ENCODE measurements around the gene DIP2C.
"Not testable (repeated sequence)": the region's sequence is repeated elsewhere in the genome, so short reads cannot be mapped to it uniquely, and the experiment has no call there.

DIP2C gene

GRCh38 chr10:585502-585901 is 104.0 kb downstream of the DIP2C start:
- no peaks in the 10 kb centered on the region for H3K27me3 ChIP-seq (ENCODE audit: control insufficient read depth, insufficient read depth, low read length)
- H3K9ac ChIP-seq (ENCODE audit: low read depth, low read length): no peak overlapping the region
- H3K9me3 ChIP-seq (replicated peaks; ENCODE audit: low read length): no peaks in the 10 kb centered on the region
- no peaks in the 10 kb centered on the region for H3K36me3 ChIP-seq (ENCODE audit: insufficient read depth, low read length)
- peaks cover 25% of the 10 kb centered on the region for H3K4me1 ChIP-seq (ENCODE audit: control insufficient read depth, insufficient read depth, low read length)
- no peak overlapping the region for H3K4me2 ChIP-seq (ENCODE audit: low read length)
- no peak overlapping the region for H3K4me3 ChIP-seq (ENCODE audit: low read length)

GRCh38 chr10:584497-585290 is 104.8 kb downstream of the DIP2C start:
- peaks cover 30% of the 10 kb centered on the region for H3K4me1 ChIP-seq (ENCODE audit: control insufficient read depth, insufficient read depth, low read length)
- not testable (repeated sequence) for H3K36me3 ChIP-seq (ENCODE audit: insufficient read depth, low read length); H3K4me3 ChIP-seq (ENCODE audit: low read length); H3K9ac ChIP-seq (ENCODE audit: low read depth, low read length); H3K4me2 ChIP-seq (ENCODE audit: low read length); H3K9me3 ChIP-seq (replicated peaks; ENCODE audit: low read length); H3K27me3 ChIP-seq (ENCODE audit: control insufficient read depth, insufficient read depth, low read length)

GRCh38 chr10:583433-583832 is 106.0 kb downstream of the DIP2C start:
- Histone ChIP-seq H3K4me3 (ENCODE audit: low read length) (no peak overlapping the region), H3K4me2 (ENCODE audit: low read length) (no peak overlapping the region), H3K9ac (ENCODE audit: low read depth, low read length) (no peak overlapping the region), H3K4me1 (ENCODE audit: control insufficient read depth, insufficient read depth, low read length) (peaks cover 26% of the 10 kb centered on the region), H3K27me3 (ENCODE audit: control insufficient read depth, insufficient read depth, low read length) (no peaks in the 10 kb centered on the region), H3K9me3 (replicated peaks; ENCODE audit: low read length) (no peaks in the 10 kb centered on the region), H3K36me3 (ENCODE audit: insufficient read depth, low read length) (no peaks in the 10 kb centered on the region)

DNA sequence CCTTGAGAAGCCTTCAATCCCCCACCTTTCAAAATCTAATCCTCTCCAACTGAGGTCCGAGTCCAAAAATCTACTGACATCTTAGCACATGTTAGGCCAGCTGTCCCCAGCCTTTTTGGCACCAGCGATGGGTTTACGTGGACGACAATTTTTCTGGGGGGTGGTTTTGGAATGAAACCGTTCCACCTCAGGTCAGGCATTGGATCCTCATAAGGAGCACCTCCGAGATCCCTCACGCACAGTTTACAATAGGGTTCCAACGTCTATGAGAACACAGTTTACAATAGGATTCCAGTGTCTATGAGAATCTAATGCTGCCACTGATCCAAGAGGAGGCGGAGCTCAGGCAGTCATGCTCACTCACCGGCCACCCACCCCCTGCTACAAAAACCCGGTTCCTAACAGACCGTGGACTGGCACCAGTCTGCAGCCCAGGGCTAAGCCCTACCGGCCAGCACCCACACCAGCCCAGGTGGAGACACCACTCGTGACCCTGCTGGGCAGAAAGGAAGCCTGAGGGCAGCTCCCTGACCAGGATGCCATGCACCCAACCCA is 107.6 kb downstream of the DIP2C start:
- H3K9me3 ChIP-seq (replicated peaks; ENCODE audit: low read length): no peaks in the 10 kb centered on the region
- H3K9ac ChIP-seq (ENCODE audit: low read depth, low read length): no peak overlapping the region
- no peaks in the 10 kb centered on the region for H3K36me3 ChIP-seq (ENCODE audit: insufficient read depth, low read length)
- H3K27me3 ChIP-seq (ENCODE audit: control insufficient read depth, insufficient read depth, low read length): no peaks in the 10 kb centered on the region
- no peak overlapping the region for H3K4me3 ChIP-seq (ENCODE audit: low read length)
- peaks cover 21% of the 10 kb centered on the region for H3K4me1 ChIP-seq (ENCODE audit: control insufficient read depth, insufficient read depth, low read length)
- H3K4me2 ChIP-seq (ENCODE audit: low read length): no peak overlapping the region

- peak overlapping the region; percentile 2 for H3K4me3 ChIP-seq (ENCODE audit: low read length)
- H3K4me2 ChIP-seq (ENCODE audit: low read length): peak overlapping the region; percentile 50
- peak overlapping the region; percentile 12 for H3K9ac ChIP-seq (ENCODE audit: low read depth, low read length)
- H3K36me3 ChIP-seq (ENCODE audit: insufficient read depth, low read length): no peaks in the 10 kb centered on the region
- H3K9me3 ChIP-seq (replicated peaks; ENCODE audit: low read length): no peaks in the 10 kb centered on the region
- peaks cover 27% of the 10 kb centered on the region for H3K4me1 ChIP-seq (ENCODE audit: control insufficient read depth, insufficient read depth, low read length)
- no peaks in the 10 kb centered on the region for H3K27me3 ChIP-seq (ENCODE audit: control insufficient read depth, insufficient read depth, low read length)
Observed at GRCh38 chr10:580778-581177, 108.7 kb downstream of the DIP2C start.

DNA sequence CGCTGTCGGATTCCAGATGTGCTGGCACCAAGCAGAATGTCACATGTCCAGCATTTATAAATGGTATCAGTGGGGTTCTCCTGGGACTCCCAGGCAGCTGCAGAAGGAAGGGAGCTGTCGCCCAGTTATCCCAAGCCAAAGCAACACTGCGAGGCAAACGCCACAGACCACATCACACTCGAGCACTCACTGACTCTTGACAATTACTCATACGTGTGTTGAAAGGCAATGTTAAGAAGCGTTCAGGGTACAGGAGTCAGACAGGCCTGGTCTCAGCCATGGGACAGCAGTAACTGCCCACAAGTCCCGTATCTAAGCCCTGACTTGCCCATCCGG is 113.4 kb downstream of the DIP2C start:
- Histone ChIP-seq H3K9me3 (replicated peaks; ENCODE audit: low read length) (no peaks in the 10 kb centered on the region), H3K4me1 (ENCODE audit: control insufficient read depth, insufficient read depth, low read length) (peaks cover 16% of the 10 kb centered on the region), H3K4me2 (ENCODE audit: low read length) (no peak overlapping the region), H3K27me3 (ENCODE audit: control insufficient read depth, insufficient read depth, low read length) (no peaks in the 10 kb centered on the region), H3K36me3 (ENCODE audit: insufficient read depth, low read length) (no peaks in the 10 kb centered on the region), H3K9ac (ENCODE audit: low read depth, low read length) (no peak overlapping the region), H3K4me3 (ENCODE audit: low read length) (no peak overlapping the region)

- H3K4me3 ChIP-seq (ENCODE audit: low read length): no peak overlapping the region
- H3K36me3 ChIP-seq (ENCODE audit: insufficient read depth, low read length): no peaks in the 10 kb centered on the region
- H3K9me3 ChIP-seq (replicated peaks; ENCODE audit: low read length): no peaks in the 10 kb centered on the region
- peaks cover 13% of the 10 kb centered on the region for H3K4me1 ChIP-seq (ENCODE audit: control insufficient read depth, insufficient read depth, low read length)
- no peak overlapping the region for H3K4me2 ChIP-seq (ENCODE audit: low read length)
- no peak overlapping the region for H3K9ac ChIP-seq (ENCODE audit: low read depth, low read length)
- H3K27me3 ChIP-seq (ENCODE audit: control insufficient read depth, insufficient read depth, low read length): no peaks in the 10 kb centered on the region
Observed at GRCh38 chr10:575402-576129, 113.9 kb downstream of the DIP2C start.

DNA sequence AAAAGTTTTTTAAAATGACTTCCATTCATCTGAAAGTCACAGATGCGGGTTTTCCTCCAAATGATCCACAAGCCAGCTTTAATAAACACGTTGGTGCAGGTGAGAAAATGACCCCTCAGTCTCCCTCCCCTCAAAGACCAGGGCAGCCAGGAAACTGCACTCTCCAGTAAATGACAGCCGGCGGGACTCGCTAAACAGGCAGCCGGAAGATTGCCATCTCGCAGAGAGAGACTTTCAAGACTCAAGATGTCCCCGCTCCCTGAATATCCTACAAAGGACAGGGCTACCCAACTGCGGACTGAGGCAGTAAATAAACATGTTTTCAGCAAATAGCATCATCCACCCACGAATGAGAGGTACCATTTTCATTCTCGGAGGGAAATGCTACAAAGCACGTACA is 116.8 kb downstream of the DIP2C start:
- Histone ChIP-seq H3K9ac (ENCODE audit: low read depth, low read length) (no peak overlapping the region), H3K4me1 (ENCODE audit: control insufficient read depth, insufficient read depth, low read length) (peaks cover 8% of the 10 kb centered on the region), H3K27me3 (ENCODE audit: control insufficient read depth, insufficient read depth, low read length) (no peaks in the 10 kb centered on the region), H3K4me2 (ENCODE audit: low read length) (no peak overlapping the region), H3K9me3 (replicated peaks; ENCODE audit: low read length) (peaks cover 3% of the 10 kb centered on the region), H3K4me3 (ENCODE audit: low read length) (no peak overlapping the region), H3K36me3 (ENCODE audit: insufficient read depth, low read length) (no peaks in the 10 kb centered on the region)

DNA sequence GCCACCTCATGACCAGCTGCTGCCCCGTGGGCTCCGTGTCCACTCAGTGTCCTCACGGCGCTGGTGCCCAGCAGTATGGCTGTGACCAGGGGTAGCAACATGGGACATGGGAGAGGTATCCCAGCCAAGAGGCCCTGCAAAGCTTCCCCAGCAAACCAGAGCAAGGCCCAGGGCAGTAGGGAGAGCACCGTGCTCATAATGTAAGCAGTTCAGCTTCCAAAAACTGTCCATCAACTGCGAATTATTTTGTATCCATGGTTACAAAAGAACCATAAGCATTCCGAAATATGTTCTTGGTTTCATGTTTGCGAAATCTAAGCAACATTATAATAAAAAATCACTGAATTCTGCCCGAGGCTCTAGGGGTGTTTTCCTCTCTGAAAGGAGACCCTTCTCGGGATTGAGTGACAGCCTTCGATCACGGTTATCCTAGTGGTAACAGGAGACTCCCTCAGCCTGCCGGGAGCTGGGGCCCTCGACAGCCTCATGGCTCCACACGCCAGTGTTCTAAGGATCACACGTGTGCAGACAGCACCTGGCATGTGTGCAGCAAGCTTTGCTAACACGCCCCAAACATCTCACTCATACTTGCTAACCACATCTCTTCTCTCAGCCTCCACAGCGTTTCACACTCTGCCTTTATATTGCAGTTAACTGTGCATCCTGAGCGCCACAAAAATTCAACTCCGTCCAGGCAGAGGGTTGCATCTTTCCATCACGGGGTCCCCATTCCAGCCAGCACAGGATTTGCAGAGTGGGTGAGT is 117.6 kb downstream of the DIP2C start:
- no peak overlapping the region for H3K4me2 ChIP-seq (ENCODE audit: low read length)
- H3K9me3 ChIP-seq (replicated peaks; ENCODE audit: low read length): peaks cover 3% of the 10 kb centered on the region
- H3K4me1 ChIP-seq (ENCODE audit: control insufficient read depth, insufficient read depth, low read length): peaks cover 8% of the 10 kb centered on the region
- no peaks in the 10 kb centered on the region for H3K27me3 ChIP-seq (ENCODE audit: control insufficient read depth, insufficient read depth, low read length)
- no peaks in the 10 kb centered on the region for H3K36me3 ChIP-seq (ENCODE audit: insufficient read depth, low read length)
- H3K4me3 ChIP-seq (ENCODE audit: low read length): no peak overlapping the region
- no peak overlapping the region for H3K9ac ChIP-seq (ENCODE audit: low read depth, low read length)

DNA sequence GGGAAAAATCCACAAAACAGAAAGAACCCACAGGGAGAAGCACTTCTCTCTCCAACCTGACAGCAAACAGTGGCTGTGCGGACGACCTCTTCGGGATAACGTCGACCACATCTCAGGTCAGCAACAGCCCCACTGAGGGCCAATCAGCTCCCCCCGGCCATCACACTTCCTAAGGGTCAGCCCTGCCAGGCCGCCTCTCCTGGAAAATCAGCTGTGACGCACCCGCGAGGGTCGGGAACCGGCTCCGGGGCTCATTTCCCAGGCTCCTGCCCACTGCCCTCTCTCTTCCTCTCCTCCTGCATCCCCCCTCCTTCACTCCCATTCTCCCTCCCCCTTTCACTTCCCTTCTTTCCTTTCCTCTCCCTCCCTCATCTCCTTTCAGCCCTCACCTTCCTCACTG is 118.3 kb downstream of the DIP2C start:
- Histone ChIP-seq H3K27me3 (ENCODE audit: control insufficient read depth, insufficient read depth, low read length) (no peaks in the 10 kb centered on the region), H3K4me1 (ENCODE audit: control insufficient read depth, insufficient read depth, low read length) (peaks cover 6% of the 10 kb centered on the region), H3K9me3 (replicated peaks; ENCODE audit: low read length) (peaks cover 3% of the 10 kb centered on the region), H3K36me3 (ENCODE audit: insufficient read depth, low read length) (no peaks in the 10 kb centered on the region), H3K4me2 (ENCODE audit: low read length) (no peak overlapping the region), H3K9ac (ENCODE audit: low read depth, low read length) (no peak overlapping the region), H3K4me3 (ENCODE audit: low read length) (no peak overlapping the region)

GRCh38 chr10:570628-571163 is 118.8 kb downstream of the DIP2C start:
- Histone ChIP-seq H3K27me3 (ENCODE audit: control insufficient read depth, insufficient read depth, low read length) (no peaks in the 10 kb centered on the region), H3K4me1 (ENCODE audit: control insufficient read depth, insufficient read depth, low read length) (peaks cover 1% of the 10 kb centered on the region), H3K4me2 (ENCODE audit: low read length) (no peak overlapping the region), H3K36me3 (ENCODE audit: insufficient read depth, low read length) (no peaks in the 10 kb centered on the region), H3K9me3 (replicated peaks; ENCODE audit: low read length) (peaks cover 3% of the 10 kb centered on the region), H3K4me3 (ENCODE audit: low read length) (no peak overlapping the region), H3K9ac (ENCODE audit: low read depth, low read length) (no peak overlapping the region)
